Gastroesophageal sphincter (tissue), 3 donors: ENCODE results near the gene PUS1.

Experiments used
- EP300 ChIP-seq: sonication (generic); formaldehyde crosslinking; IDR thresholded peaks from one replicate; pipeline ENCODE4 v1.6.1; 2017; ENCODE audit warnings: antibody characterized with exemption, mild to moderate bottlenecking
- POLR2A ChIP-seq, 2 donors: fragments of 450-650 bp; IDR thresholded peaks; one replicate each; pipeline ENCODE4 v1.6.1; 2017; ENCODE audit warnings: antibody characterized with exemption in 2 of 2, mild to moderate bottlenecking in 2 of 2, moderate library complexity in 1 of 2
- TF ChIP-seq, protein P1 (sequence below), 4 experiments: fragments of 200-600 bp in 2 of 4; fragments of 450-650 bp in 2 of 4; sonication (generic) in 1 of 4; IDR thresholded peaks; one replicate each; pipeline ENCODE4 v1.5.1; 2017 to 2019; ENCODE audit warnings: antibody characterized with exemption in 4 of 4, mild to moderate bottlenecking in 2 of 4, moderate library complexity in 2 of 4

DNA sequence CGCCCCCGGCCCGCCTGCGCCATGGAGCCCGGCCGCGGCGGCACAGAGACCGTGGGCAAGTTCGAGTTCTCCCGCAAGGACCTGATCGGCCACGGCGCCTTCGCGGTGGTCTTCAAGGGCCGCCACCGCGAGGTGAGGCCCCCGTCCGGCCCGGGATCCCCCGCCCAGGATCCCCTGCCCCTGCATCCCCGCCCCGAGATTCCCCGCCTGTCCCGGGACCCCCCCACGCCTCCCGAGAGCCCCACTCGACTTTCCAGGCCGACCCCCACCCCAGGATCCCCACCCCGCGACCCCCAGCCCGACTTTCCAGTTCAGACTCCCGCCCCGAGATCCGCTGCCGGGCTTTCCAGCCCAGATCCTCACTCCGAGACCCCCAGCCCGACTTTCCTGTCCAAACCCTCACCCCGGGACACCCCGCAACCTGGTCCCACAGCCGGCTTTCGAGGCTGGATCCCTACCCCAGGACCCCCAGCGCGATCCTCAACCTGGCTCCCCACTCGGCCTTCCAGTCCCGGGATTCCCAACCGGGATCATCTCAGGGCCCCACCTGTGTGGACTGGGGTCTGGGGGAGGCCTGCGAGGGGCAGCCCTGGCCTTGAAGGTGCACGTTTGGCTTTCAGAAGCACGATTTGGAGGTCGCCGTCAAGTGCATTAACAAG is 34.0 kb upstream of the PUS1 start:
- TF ChIP-seq, protein P1, sequence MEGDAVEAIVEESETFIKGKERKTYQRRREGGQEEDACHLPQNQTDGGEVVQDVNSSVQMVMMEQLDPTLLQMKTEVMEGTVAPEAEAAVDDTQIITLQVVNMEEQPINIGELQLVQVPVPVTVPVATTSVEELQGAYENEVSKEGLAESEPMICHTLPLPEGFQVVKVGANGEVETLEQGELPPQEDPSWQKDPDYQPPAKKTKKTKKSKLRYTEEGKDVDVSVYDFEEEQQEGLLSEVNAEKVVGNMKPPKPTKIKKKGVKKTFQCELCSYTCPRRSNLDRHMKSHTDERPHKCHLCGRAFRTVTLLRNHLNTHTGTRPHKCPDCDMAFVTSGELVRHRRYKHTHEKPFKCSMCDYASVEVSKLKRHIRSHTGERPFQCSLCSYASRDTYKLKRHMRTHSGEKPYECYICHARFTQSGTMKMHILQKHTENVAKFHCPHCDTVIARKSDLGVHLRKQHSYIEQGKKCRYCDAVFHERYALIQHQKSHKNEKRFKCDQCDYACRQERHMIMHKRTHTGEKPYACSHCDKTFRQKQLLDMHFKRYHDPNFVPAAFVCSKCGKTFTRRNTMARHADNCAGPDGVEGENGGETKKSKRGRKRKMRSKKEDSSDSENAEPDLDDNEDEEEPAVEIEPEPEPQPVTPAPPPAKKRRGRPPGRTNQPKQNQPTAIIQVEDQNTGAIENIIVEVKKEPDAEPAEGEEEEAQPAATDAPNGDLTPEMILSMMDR (IDR thresholded peaks at IDR 0.05): no peak
- TF ChIP-seq POLR2A (IDR thresholded peaks at IDR 0.05) (no peak), EP300 (no peak)
